Pancreas (tissue), 10 donors: ENCODE results near the gene RIBC2. TPM values are rescaled to one million over a fixed set of nuclear protein-coding genes. Genes with fewer than 3 reads are reported as not detected.

Experiments used
- ATAC-seq, 4 donors: fragments of 200-7000 bp; cut with Tn5 transposase; one replicate each; pipeline versions ENCODE4 v1.8.0 to v1.9.1; 2020; ENCODE audit warnings: mild to moderate bottlenecking in 4 of 4, moderate library complexity in 4 of 4
- DNase-seq, 6 donors: peaks; one replicate each; pipeline ENCODE4 v3.0.0-alpha.2; 2020
- FAIRE-seq: peaks from 2 replicates; lab custom pipeline; 2012; peaks lifted over from hg19 to GRCh38; lab: Jason Lieb, UNC
- H3K27ac ChIP-seq, 4 donors: fragments of 200-600 bp; sonication (generic); 1 replicate in 3 of 4; 2 replicates in 1 of 4; pipeline versions ENCODE4 v1.5.0 to v1.8.0; 2020
- H3K27me3 ChIP-seq, 4 donors: fragments of 200-600 bp; one replicate each; pipeline ENCODE4 v1.8.0; 2021
- H3K36me3 ChIP-seq, 3 donors: fragments of 200-600 bp; sonication (generic) in 1 of 3; one replicate each; pipeline versions ENCODE4 v1.5.0 to v1.8.0; 2020 to 2021
- H3K4me1 ChIP-seq, 3 donors: fragments of 200-600 bp; one replicate each; pipeline ENCODE4 v1.8.0; 2021
- H3K4me3 ChIP-seq, 4 donors: fragments of 200-600 bp; sonication (generic) in 2 of 4; one replicate each; pipeline versions ENCODE4 v1.5.0 to v1.8.0; 2020 to 2021
- H3K9me3 ChIP-seq, 4 donors: fragments of 200-600 bp; one replicate each; pipeline ENCODE4 v1.8.0; 2021
- WGBS, 2 donors: extraction: QIAGEN DNeasy Blood & Tissue Kit; methylation state at CpG; one replicate each; pipeline ENCODE4 v1.1.7; 2013; 5-methylcytosine and 5-hydroxymethylcytosine counted together
- intact Hi-C, 3 donors: fragments of 100-400 bp; cut with DNase I; formaldehyde crosslinking; loops; one replicate each; pipeline versions ENCODE4 v1.11.1 to v1.14.2; 2022
- polyA plus RNA-seq, 2 donors: library from polyadenylated mRNA; stranded (reverse); fragments of 200-250 nt; gene quantifications; one replicate each; pipeline ENCODE4 v1.2.3, GENCODE V29; 2013
- total RNA-seq, 6 donors: library from RNA; stranded (reverse); fragmentation: NEBNext Ultra II Directional in 4 of 6; extraction: Animal tissue kit (Norgen Biotek cat#: 25700) in 4 of 6; gene quantifications; one replicate each; pipeline versions ENCODE4 v1.2.1 to v1.2.4, GENCODE V29; 2021 to 2023
- TF ChIP-seq, protein P1 (sequence below), 4 donors: fragments of 200-600 bp; sonication (generic) in 3 of 4; IDR thresholded peaks; one replicate each; pipeline versions ENCODE4 v1.5.0 to v1.8.0; 2021; ENCODE audit warnings: antibody characterized with exemption in 4 of 4
- donor health status: healthy with polysubstance abuse.
- donor health status: DM: no; HTN: no; CAD: no; lungs with moderate emphysema.
- donor health status: DM: no; HTN: no; CAD: no.
- donor health status: control.
- donor health status: control.
- donor health status: Bipolar disorder and iron deficiency.
- donor health status: DM: yes; HTN: yes; CAD: no.
- donor health status: DM: no; HTN: no; CAD: no.
- donor health status: DM: no; HTN: no; CAD: no.
- donor health status: DM: yes; HTN: yes; CAD: no.

Gene RIBC2
- total and polyA plus RNA-seq, 8 donors: 0.12 to 1.7 (median 0.34) TPM; not detected in 2

DNA sequence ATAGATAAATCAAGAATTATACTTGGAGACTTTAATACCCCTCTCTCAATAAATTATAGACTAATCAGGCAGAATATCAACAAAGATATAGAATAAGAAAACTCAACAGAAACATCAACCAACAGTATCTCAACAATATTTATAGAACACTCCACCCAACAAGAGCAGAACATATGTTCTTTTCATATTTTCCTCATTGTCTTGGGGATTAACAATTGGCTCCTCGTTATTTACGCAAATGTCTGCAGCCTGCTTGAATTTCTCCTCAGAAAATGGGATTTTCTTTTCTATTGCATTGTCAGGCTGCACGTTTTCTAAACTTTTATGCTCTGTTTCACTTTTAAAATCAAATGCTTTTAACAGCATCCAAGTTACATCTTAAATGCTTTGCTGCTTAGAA lies 52.1 kb downstream of the RIBC2 start:
- 59 to 71% methylated on average over 3 of the region's 3 CpGs for WGBS, 2 donors

GRCh38 chr22:45468872-45469271 lies 55.4 kb downstream of the RIBC2 start:
- H3K4me1 ChIP-seq: no peaks in the 10 kb centered on the region
- ATAC-seq (peak in 1 of 4 donors; percentile 41), DNase-seq (no peak), FAIRE-seq (no peak)
- H3K27ac ChIP-seq: no peak overlapping the region
- no peaks in the 10 kb centered on the region for H3K36me3 ChIP-seq
- H3K27me3 ChIP-seq: no peaks in the 10 kb centered on the region
- no peak overlapping the region for H3K4me3 ChIP-seq
- WGBS, 2 donors: 49 to 51% methylated on average over 7 of the region's 7 CpGs
- intact Hi-C loops: no loop called here
- no peaks in the 10 kb centered on the region for H3K9me3 ChIP-seq
- TF ChIP-seq, protein P1, sequence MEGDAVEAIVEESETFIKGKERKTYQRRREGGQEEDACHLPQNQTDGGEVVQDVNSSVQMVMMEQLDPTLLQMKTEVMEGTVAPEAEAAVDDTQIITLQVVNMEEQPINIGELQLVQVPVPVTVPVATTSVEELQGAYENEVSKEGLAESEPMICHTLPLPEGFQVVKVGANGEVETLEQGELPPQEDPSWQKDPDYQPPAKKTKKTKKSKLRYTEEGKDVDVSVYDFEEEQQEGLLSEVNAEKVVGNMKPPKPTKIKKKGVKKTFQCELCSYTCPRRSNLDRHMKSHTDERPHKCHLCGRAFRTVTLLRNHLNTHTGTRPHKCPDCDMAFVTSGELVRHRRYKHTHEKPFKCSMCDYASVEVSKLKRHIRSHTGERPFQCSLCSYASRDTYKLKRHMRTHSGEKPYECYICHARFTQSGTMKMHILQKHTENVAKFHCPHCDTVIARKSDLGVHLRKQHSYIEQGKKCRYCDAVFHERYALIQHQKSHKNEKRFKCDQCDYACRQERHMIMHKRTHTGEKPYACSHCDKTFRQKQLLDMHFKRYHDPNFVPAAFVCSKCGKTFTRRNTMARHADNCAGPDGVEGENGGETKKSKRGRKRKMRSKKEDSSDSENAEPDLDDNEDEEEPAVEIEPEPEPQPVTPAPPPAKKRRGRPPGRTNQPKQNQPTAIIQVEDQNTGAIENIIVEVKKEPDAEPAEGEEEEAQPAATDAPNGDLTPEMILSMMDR (IDR thresholded peaks at IDR 0.05): no peak

More for the DNA sequence above, 52.1 kb downstream of the RIBC2 start:
- TF ChIP-seq, protein P1 (IDR thresholded peaks at IDR 0.05): no peak
- no peak for DNase-seq
- intact Hi-C loops: no loop called here
- no peaks in the 10 kb centered on the region for H3K27me3 ChIP-seq
- no peak overlapping the region for H3K27ac ChIP-seq
- no peak overlapping the region for H3K4me3 ChIP-seq
- no peak for FAIRE-seq
- no peaks in the 10 kb centered on the region for H3K4me1 ChIP-seq
- no peaks in the 10 kb centered on the region for H3K36me3 ChIP-seq
- ATAC-seq: no peak
- H3K9me3 ChIP-seq: no peaks in the 10 kb centered on the region

GRCh38 chr22:45469281-45470073 lies 56.0 kb downstream of the RIBC2 start:
- Histone ChIP-seq H3K36me3 (no peaks in the 10 kb centered on the region), H3K27ac (no peak overlapping the region), H3K27me3 (no peaks in the 10 kb centered on the region), H3K4me3 (no peak overlapping the region), H3K4me1 (no peaks in the 10 kb centered on the region), H3K9me3 (no peaks in the 10 kb centered on the region)
- TF ChIP-seq, protein P1 (IDR thresholded peaks at IDR 0.05): no peak
- DNase-seq (no peak), FAIRE-seq (no peak), ATAC-seq (no peak)
- intact Hi-C loops: no loop called here
- 47 to 50% methylated on average over 8 of the region's 8 CpGs for WGBS, 2 donors

DNA sequence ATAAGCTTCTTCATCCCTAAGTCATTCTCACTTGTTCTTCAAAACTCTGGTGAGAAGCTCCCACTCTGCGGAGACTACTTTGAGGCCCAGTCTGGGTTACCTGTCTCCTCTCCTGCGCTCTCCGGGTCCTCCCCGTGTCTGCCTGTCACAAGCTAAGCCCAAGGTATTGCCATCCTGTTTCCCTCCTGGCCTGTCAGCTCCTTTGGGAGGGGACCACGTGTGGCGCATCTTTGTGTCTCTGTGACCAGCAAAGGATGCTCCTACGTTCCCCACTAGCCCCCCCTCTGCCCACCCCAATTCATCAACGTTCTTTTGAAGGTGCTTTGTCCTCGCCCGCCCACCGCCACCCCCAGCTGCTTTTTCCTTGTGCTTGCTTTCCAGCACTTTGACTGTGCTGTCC lies 57.4 kb downstream of the RIBC2 start:
- ATAC-seq (no peak), DNase-seq (peak in 1 of 6 donors; percentile 42), FAIRE-seq (no peak)
- WGBS, 2 donors: 69 to 70% methylated on average over 11 of the region's 11 CpGs
- Histone ChIP-seq H3K27ac (no peak overlapping the region), H3K4me1 (no peaks in the 10 kb centered on the region), H3K36me3 (no peaks in the 10 kb centered on the region), H3K9me3 (no peaks in the 10 kb centered on the region), H3K27me3 (no peaks in the 10 kb centered on the region), H3K4me3 (no peak overlapping the region)
- intact Hi-C loops: no loop called here
- TF ChIP-seq, protein P1 (IDR thresholded peaks at IDR 0.05): no peak

GRCh38 chr22:45472426-45472825 lies 58.9 kb downstream of the RIBC2 start:
- H3K9me3 ChIP-seq: no peaks in the 10 kb centered on the region
- intact Hi-C loops: no loop called here
- DNase-seq (no peak), ATAC-seq (no peak), FAIRE-seq (no peak)
- H3K27me3 ChIP-seq: no peaks in the 10 kb centered on the region
- H3K4me3 ChIP-seq: no peak overlapping the region
- no peaks in the 10 kb centered on the region for H3K4me1 ChIP-seq
- no peak overlapping the region for H3K27ac ChIP-seq
- 80 to 81% methylated on average over 3 of the region's 3 CpGs for WGBS, 2 donors
- no peaks in the 10 kb centered on the region for H3K36me3 ChIP-seq
- TF ChIP-seq, protein P1 (IDR thresholded peaks at IDR 0.05): no peak
